GM08714 (cell line): ENCODE results near the gene RECQL5.

Experiments
- H3K4me3 ChIP-seq: fragments of 200-500 bp; sonication (Bioruptor generic); 2 replicates; pipeline ENCODE4 v1.5.1; 2014; ENCODE audit warnings: mild to moderate bottlenecking, low read length, inconsistent platforms
- ZNF274 ChIP-seq: IDR thresholded peaks from 2 replicates; pipeline ENCODE4 v1.6.1; 2012; ENCODE audit warnings: mild to moderate bottlenecking, low read depth, low read length

RECQL5 gene

DNA sequence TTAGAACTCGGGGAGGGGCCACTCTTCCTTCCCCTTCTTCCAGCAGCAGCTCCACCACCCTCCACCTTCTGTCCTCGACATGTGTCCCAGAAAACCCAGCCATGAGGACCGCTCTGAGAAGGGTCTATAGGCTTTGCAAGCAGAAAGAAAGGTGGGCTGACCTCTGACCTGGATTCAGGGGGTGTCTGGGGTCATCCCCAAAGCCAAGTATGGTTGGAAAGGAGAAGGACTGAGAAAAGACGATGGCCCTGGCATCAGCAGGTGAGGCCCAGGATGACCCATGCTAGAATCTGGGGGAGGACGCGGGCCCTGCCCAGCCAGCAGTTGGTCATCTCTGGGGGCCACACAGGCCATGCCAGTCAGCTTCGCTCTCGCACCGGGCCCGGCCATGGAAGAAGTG lies 39.9 kb downstream of the RECQL5 start:
- no peak for TF ChIP-seq ZNF274
- no peak overlapping the region for H3K4me3 ChIP-seq

DNA sequence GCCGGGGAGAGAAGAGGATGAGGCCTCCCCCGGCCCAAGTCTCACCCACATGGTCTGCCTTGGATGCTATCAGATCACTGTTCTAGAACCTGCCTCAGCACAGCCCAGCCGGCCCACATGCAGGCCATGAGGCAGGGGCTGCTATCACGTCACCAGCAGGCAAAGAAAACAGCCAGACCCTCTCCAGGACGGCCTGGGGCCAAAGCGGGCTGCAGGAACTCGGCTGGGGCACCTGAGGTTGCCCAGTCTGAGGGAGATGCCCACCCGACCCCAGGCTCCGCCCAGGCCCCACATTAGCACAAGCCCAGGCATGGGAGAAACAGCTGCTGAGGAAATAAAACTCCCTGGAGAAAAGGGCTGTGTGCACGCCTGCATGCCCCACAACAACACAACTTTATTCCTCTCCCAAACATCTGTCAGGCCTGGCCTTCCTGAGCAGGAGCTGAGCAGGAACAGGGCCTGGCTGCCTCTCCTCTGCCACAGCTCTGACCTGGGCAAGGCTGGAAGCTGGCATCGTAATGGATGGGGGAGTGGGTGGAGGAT lies 40.4 kb downstream of the RECQL5 start:
- TF ChIP-seq ZNF274 = no peak
- no peak overlapping the region for H3K4me3 ChIP-seq

GRCh38 chr17:75625813-75626486 lies 41.0 kb downstream of the RECQL5 start:
- H3K4me3 ChIP-seq = no peak overlapping the region
- no peak for TF ChIP-seq ZNF274

GRCh38 chr17:75624714-75625345 lies 42.1 kb downstream of the RECQL5 start:
- H3K4me3 ChIP-seq = no peak overlapping the region
- TF ChIP-seq ZNF274 = no peak

DNA sequence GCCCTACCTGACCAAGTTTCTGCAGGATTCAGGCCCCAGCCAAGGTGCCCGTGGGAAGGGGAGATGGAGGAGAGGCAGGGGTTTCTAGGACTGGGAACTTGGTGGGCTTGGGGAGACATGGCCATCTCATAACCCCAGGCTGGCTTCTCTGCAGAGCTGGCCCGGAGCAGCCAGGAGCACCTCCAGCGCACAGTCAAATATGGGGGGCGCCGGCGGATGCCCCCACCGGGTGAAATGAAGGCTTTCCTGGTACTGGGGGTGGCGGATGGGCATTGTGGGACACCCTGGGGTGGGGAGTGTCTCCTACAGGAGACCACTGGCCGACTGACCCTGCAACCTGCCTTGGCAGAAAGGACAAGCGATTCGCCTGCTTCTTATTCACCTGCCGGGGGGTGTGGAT lies 42.9 kb downstream of the RECQL5 start:
- H3K4me3 ChIP-seq = no peak overlapping the region
- no peak for TF ChIP-seq ZNF274

DNA sequence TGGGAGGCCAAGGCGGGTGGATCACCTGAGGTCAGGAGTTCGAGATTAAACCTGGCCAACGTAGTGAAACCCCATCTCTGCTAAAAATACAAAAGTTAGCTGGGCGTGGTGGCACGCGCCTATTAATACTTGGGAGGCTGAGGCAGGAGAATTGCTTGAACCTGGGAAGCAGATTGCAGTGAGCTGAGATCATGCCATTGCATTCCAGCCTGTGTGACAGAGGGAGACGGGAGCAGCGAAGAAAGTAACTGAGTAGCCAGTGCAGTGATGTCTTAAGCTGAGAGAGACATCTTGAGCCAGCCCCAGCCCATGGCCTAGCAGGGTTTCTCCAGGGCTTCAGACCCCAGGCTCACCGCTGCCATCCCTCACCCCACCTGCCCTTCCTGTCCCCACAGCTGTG lies 43.6 kb downstream of the RECQL5 start:
- no peak overlapping the region for H3K4me3 ChIP-seq
- no peak for TF ChIP-seq ZNF274

GRCh38 chr17:75622771-75623273 lies 44.1 kb downstream of the RECQL5 start:
- TF ChIP-seq ZNF274 = no peak
- H3K4me3 ChIP-seq = no peak overlapping the region

DNA sequence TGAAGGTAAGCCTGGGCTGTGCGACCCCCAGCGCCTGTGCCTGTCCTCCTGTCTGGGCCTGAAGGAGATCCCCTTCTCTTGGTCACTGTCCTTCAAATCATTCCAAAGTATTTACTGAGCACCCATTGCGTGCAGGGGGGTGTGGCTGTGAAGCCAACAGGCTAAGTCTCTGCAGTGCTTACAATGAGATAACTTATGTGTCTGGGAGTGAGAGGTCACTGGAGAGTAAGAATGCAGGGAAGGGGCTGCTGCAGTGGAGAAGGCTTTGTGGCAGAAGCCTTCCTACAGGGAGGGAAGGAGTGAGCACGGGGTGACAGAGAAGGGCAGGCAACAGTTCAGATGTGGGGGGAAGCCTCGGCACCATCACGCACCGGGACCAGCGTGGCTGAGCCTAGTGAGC lies 44.9 kb downstream of the RECQL5 start:
- TF ChIP-seq ZNF274 = no peak
- no peak overlapping the region for H3K4me3 ChIP-seq

DNA sequence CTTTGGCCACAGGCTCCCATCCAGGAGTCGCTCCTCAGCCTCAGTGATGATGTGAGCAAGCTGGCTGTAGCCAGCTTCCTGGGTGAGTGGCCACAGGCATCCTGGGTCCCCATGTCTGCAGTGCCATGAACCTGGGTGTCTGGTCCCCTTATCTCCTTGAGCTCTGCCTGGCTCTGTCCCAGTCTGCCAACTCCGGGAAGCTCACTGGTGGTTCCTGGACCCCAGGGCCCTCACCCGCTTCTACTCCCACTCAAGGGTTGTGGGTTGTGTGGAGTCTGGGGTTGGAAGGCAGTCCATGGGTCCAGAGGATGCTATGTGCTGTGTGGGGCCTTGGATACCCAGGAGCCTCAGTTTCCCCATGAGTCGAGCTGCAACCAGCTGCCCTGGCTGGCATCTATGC lies 45.5 kb downstream of the RECQL5 start:
- no peak overlapping the region for H3K4me3 ChIP-seq
- TF ChIP-seq ZNF274 = no peak

DNA sequence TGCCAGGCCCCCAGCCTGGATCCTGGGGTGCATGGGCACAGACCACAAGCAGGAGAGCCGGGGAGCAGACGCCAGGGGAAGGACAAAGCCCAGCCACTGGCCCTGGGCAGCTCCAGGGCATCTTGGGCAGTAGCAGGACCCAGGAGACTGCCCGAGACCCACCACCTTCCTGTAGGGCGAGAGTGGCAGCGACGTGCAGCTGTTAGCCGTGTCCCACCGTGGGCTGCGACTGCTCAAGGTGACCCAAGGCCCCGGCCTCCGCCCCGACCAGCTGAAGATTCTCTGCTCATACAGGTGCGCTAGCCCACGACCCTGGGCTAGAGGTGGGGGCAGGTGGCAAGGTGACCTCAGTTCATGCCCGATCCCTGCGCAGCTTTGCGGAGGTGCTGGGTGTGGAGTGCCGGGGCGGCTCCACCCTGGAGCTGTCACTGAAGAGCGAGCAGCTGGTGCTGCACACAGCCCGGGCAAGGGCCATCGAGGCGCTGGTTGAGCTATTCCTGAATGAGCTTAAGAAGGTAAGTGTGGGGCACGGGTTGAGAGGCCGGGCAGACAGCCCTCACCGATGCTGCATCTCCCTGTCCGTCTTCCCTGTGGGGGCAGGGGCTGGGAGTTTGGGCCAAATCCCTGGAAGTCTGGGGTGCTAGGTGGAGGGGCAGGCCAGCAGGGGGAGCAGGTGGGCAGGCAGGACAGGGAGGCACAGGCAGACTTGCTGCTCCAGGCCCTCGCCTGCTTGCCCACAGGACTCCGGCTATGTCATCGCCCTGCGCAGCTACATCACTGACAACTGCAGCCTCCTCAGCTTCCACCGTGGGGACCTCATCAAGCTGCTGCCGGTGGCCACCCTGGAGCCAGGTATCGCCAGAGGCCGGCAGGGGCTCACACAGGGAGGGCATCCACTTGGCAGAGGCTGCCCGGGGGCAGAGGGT lies 47.2 kb downstream of the RECQL5 start:
- no peak for TF ChIP-seq ZNF274
- no peak overlapping the region for H3K4me3 ChIP-seq

DNA sequence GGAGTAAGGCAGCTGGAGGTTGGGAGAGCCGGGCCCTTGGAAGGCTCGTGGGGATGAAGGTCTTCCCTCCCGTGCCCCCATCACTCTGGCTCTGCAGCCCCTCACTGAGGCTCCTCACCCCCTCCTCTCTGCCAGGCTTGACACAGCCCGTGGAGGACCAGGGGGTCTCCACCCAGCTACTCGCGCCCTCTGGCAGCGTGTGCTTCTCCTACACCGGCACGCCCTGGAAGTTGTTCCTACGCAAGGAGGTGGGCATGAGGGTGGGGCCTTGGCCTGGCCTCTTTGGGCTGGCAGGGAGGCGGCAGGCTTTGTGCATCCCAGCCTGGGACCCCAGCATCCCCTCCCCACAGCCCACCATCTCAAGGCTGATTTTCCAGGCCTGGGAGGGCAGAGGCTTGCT lies 49.3 kb downstream of the RECQL5 start:
- H3K4me3 ChIP-seq = no peak overlapping the region
- TF ChIP-seq ZNF274 = no peak

DNA sequence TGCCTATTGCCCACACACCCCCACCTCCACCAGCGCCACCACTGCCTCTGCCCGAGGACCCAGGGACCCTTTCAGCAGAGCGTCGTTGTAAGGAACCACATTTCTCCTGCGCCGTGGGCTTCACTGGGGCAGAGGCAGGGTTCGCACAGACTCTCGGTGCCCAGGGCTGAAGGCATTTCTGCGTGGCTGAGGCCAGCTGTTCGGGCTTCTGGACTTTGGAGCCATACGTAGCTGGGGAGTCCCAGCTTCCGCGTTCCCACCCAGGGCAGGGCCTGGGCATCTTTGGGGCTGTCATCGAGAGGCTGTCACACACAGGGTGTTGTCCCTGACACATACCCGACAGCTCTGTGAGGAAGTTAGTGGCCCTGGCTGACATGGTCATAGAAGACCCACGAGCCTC lies 49.7 kb downstream of the RECQL5 start:
- no peak for TF ChIP-seq ZNF274
- H3K4me3 ChIP-seq = no peak overlapping the region

GRCh38 chr17:75616521-75617122 lies 50.3 kb downstream of the RECQL5 start:
- TF ChIP-seq ZNF274 = no peak

DNA sequence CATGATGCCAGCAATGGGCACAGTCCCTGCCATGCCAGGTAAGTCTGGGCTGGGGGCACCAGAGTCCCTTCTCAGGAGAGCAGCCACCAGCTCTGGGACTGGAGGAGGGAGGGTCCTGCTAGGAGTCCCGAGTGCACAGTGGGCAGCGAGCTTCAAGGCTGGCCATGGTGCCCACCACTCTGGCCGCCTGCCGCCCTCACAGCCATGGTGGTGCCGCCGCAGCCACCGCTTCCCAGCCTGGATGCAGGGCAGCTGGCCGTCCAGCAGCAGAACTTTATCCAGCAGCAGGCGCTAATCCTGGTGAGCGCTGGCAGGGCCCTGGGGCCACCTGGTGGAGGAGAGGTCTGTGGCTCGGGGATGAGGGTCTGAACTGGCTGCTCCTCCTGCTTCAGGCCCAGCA lies 51.7 kb downstream of the RECQL5 start:
- TF ChIP-seq ZNF274 = no peak
- no peak overlapping the region for H3K4me3 ChIP-seq

More at GRCh38 chr17:75616521-75617122, 50.3 kb downstream of the RECQL5 start:
- no peak overlapping the region for H3K4me3 ChIP-seq
